ENCODE measurements around the gene LRMDA. TPM values are rescaled to one million over a fixed set of nuclear protein-coding genes. Genes with fewer than 3 reads are reported as not detected.

The LRMDA gene
- total and polyA plus RNA-seq, 2 donors (not counting 3 experiments of a cell fraction or from before 2014, with no cell fraction given) = 9.7 to 18.0 TPM

- dilution Hi-C loops (cut with MboI; ENCODE audit: extremely low pct_ligation_motif_present, low sequenced_read_pairs) = no loop called here
- no peak for TF ChIP-seq MYC (IDR thresholded peaks at IDR 0.05; ENCODE audit: low read depth, low read length)
- no peak for TF ChIP-seq EZH2 (IDR thresholded peaks at IDR 0.05; ENCODE audit: borderline replicate concordance, low read depth, low read length, severe bottlenecking)
- TF ChIP-seq JUN (IDR thresholded peaks at IDR 0.05; ENCODE audit: borderline replicate concordance, insufficient read depth, insufficient read length, low read depth) = no peak
- TF ChIP-seq CTCF (IDR thresholded peaks at IDR 0.05; ENCODE audit: extremely low read depth in 1 of 2, insufficient read depth in 1 of 2, low read depth in 1 of 2, low read length in 2 of 2) = no peak
- TF ChIP-seq POLR2AphosphoS5 (IDR thresholded peaks at IDR 0.05; ENCODE audit: insufficient read depth, low read depth, low read length) = no peak
- TF ChIP-seq FOS (IDR thresholded peaks at IDR 0.05; ENCODE audit: borderline replicate concordance, insufficient read depth, low read length) = no peak
- no peak for TF ChIP-seq POLR2A (IDR thresholded peaks at IDR 0.05; ENCODE audit: low read depth, low read length)
- TF ChIP-seq MAX (IDR thresholded peaks at IDR 0.05; ENCODE audit: insufficient read depth, insufficient read length) = no peak
- no peak for TF ChIP-seq GATA2 (IDR thresholded peaks at IDR 0.05; ENCODE audit: insufficient read depth, insufficient read length, low read depth, low read length)
- FAIRE-seq = no peak
- ChIA-PET CTCF (interaction anchor here (0.8 kb wide), 1 partner anchor 35 kb away, joined by 3 read pairs; no protein-coding TSS in a partner anchor), POLR2A (no interaction called here)
- Histone ChIP-seq H3K4me3 (replicated peaks in 1 of 3; ENCODE audit: insufficient read depth in 1 of 3, low read depth in 1 of 3, low read length in 3 of 3) (no peak overlapping the region), H3K27ac (ENCODE audit: insufficient read depth, low read depth, low read length) (no peak overlapping the region), H3K27me3 (ENCODE audit: control insufficient read depth in 2 of 2, insufficient read depth in 2 of 2, low read length in 2 of 2) (no peaks in the 10 kb centered on the region), H3K36me3 (ENCODE audit: control insufficient read depth in 2 of 2, extremely low read depth in 1 of 2, insufficient read depth in 2 of 2, low read length in 2 of 2) (no peaks in the 10 kb centered on the region), H3K79me2 (ENCODE audit: control insufficient read depth, insufficient read depth, low read length) (no peaks in the 10 kb centered on the region), H2AFZ (ENCODE audit: low read depth, low read length) (no peak overlapping the region), H3K4me1 (ENCODE audit: control insufficient read depth, extremely low read depth, insufficient read depth, low read length) (no peaks in the 10 kb centered on the region), H3K9me1 (replicated peaks; ENCODE audit: control insufficient read depth, extremely low read depth, insufficient read depth, low read length) (no peaks in the 10 kb centered on the region), H3K4me2 (ENCODE audit: insufficient read depth, low read length) (no peak overlapping the region), H4K20me1 (replicated peaks; ENCODE audit: control insufficient read depth, extremely low read depth, insufficient read depth, low read length) (no peaks in the 10 kb centered on the region), H3K9ac (replicated peaks; ENCODE audit: extremely low read depth, insufficient read depth, low read length) (no peak overlapping the region), H3K9me3 (replicated peaks; ENCODE audit: control insufficient read depth, insufficient read depth, low read length) (no peaks in the 10 kb centered on the region)
- BruUV-seq (replicated peaks) = no TSS peak
- intact Hi-C loops (cut with micrococcal nuclease) = no loop called here
- no peak for DNase-seq (ENCODE audit: low read depth, low spot score)
These were observed 322.2 kb downstream of the LRMDA start for GRCh38 chr10:75753621-75754020.
